SK-N-SH treated with all-trans-retinoic acid at 6 μM for 48 hours (cell line): ENCODE results near the gene CCNJ.

Experiments used
- ATAC-seq: fragments of 200-7000 bp; cut with Tn5 transposase; 3 replicates; pipeline ENCODE4 v1.9.1; 2020; ENCODE audit warnings: mild to moderate bottlenecking, moderate library complexity
- BACH2 ChIP-seq: fragments of 250-450 bp; sonication (Bioruptor Pico); IDR thresholded peaks from 2 replicates; pipeline ENCODE4 v1.9.0; 2021; ENCODE audit warnings: mild to moderate bottlenecking, borderline replicate concordance
- CSDC2 ChIP-seq: fragments of 250-450 bp; sonication (Bioruptor Pico); IDR thresholded peaks from 2 replicates; pipeline ENCODE4 v1.5.0; 2020; ENCODE audit warnings: mild to moderate bottlenecking, moderate library complexity
- CSRNP3 ChIP-seq: fragments of 250-450 bp; sonication (Bioruptor Pico); IDR thresholded peaks from 2 replicates; pipeline ENCODE4 v1.5.1; 2021; ENCODE audit warnings: mild to moderate bottlenecking, moderate library complexity
- ESRRG ChIP-seq: fragments of 250-450 bp; sonication (Bioruptor Pico); IDR thresholded peaks from 2 replicates; pipeline ENCODE4 v1.6.1; 2021; ENCODE audit warnings: mild to moderate bottlenecking
- GLIS3 ChIP-seq: fragments of 250-450 bp; sonication (Bioruptor Pico); IDR thresholded peaks from 2 replicates; pipeline ENCODE4 v1.5.0; 2020; ENCODE audit warnings: mild to moderate bottlenecking, moderate library complexity
- ISL1 ChIP-seq: fragments of 250-450 bp; sonication (Bioruptor Pico); IDR thresholded peaks from 2 replicates; pipeline ENCODE4 v2.1.2; 2022; ENCODE audit warnings: mild to moderate bottlenecking, moderate library complexity
- PATZ1 ChIP-seq: fragments of 250-450 bp; sonication (Bioruptor Pico); IDR thresholded peaks from 2 replicates; pipeline ENCODE4 v1.8.0; 2020; ENCODE audit warnings: mild to moderate bottlenecking, moderate library complexity, borderline replicate concordance
- PPARA ChIP-seq: fragments of 250-450 bp; sonication (Bioruptor Pico); IDR thresholded peaks from 2 replicates; pipeline ENCODE4 v1.5.0; 2020; ENCODE audit warnings: mild to moderate bottlenecking, borderline replicate concordance
- RARB ChIP-seq: fragments of 250-450 bp; sonication (Bioruptor Pico); IDR thresholded peaks from 2 replicates; pipeline ENCODE4 v1.8.0; 2021; ENCODE audit warnings: mild to moderate bottlenecking, moderate library complexity
- SNAI2 ChIP-seq: fragments of 250-450 bp; sonication (Bioruptor Pico); IDR thresholded peaks from 2 replicates; pipeline ENCODE4 v1.5.0; 2020; ENCODE audit warnings: mild to moderate bottlenecking, moderate library complexity
- TCF4 ChIP-seq: fragments of 250-450 bp; sonication (Bioruptor Pico); IDR thresholded peaks from 2 replicates; pipeline ENCODE4 v1.8.0; 2021; ENCODE audit warnings: mild to moderate bottlenecking, moderate library complexity, borderline replicate concordance
- TOX ChIP-seq: fragments of 250-450 bp; sonication (Bioruptor Pico); IDR thresholded peaks from 2 replicates; pipeline ENCODE4 v1.8.0; 2021; ENCODE audit warnings: mild to moderate bottlenecking, moderate library complexity, borderline replicate concordance
- ZC3H10 ChIP-seq: fragments of 250-450 bp; sonication (Bioruptor Pico); IDR thresholded peaks from 2 replicates; pipeline ENCODE4 v1.5.1; 2021; ENCODE audit warnings: mild to moderate bottlenecking, moderate library complexity
- ZFP3 ChIP-seq: fragments of 250-450 bp; sonication (Bioruptor Pico); IDR thresholded peaks from 2 replicates; pipeline ENCODE4 v1.5.0; 2020; ENCODE audit warnings: mild to moderate bottlenecking, moderate library complexity
- ZNF565 ChIP-seq: fragments of 450-650 bp; formaldehyde crosslinking; conservative IDR thresholded peaks from 2 replicates; pipeline ENCODE4 v1.5.0; 2020; ENCODE audit warnings: low read depth, mild to moderate bottlenecking, moderate library complexity
- ZNF70 ChIP-seq: fragments of 450-650 bp; formaldehyde crosslinking; IDR thresholded peaks from 2 replicates; pipeline ENCODE4 v1.5.0; 2020; ENCODE audit warnings: mild to moderate bottlenecking, moderate library complexity
- TF ChIP-seq, protein P1 (sequence below): fragments of 250-450 bp; sonication (Bioruptor Pico); IDR thresholded peaks from 2 replicates; pipeline ENCODE4 v1.5.0; 2020; ENCODE audit warnings: mild to moderate bottlenecking, moderate library complexity
- TF ChIP-seq, protein P2 (sequence below): fragments of 250-450 bp; sonication (Bioruptor Pico); IDR thresholded peaks from 2 replicates; pipeline ENCODE4 v1.8.0; 2021; ENCODE audit warnings: low read depth, mild to moderate bottlenecking, moderate library complexity, borderline replicate concordance
- TF ChIP-seq, protein P3 (sequence below): fragments of 250-450 bp; sonication (Bioruptor Pico); IDR thresholded peaks from 2 replicates; pipeline ENCODE4 v1.5.1; 2020; ENCODE audit warnings: low read depth, mild to moderate bottlenecking, moderate library complexity

CCNJ gene

GRCh38 chr10:96022739-96023138 is 20.6 kb upstream of the CCNJ start:
- no peak for ATAC-seq
- TF ChIP-seq SNAI2 (CRISPR knock-in tag) (no peak), ZC3H10 (CRISPR knock-in tag) (no peak), PATZ1 (no peak)

GRCh38 chr10:96023168-96023567 is 20.2 kb upstream of the CCNJ start:
- TF ChIP-seq ZFP3 (CRISPR knock-in tag) (no peak), BACH2 (CRISPR knock-in tag) (no peak), ESRRG (CRISPR knock-in tag) (no peak), RARB (no peak), PPARA (CRISPR knock-in tag) (no peak), TOX (no peak), CSRNP3 (no peak), ISL1 (CRISPR knock-in tag) (no peak)
- TF ChIP-seq, protein P1, sequence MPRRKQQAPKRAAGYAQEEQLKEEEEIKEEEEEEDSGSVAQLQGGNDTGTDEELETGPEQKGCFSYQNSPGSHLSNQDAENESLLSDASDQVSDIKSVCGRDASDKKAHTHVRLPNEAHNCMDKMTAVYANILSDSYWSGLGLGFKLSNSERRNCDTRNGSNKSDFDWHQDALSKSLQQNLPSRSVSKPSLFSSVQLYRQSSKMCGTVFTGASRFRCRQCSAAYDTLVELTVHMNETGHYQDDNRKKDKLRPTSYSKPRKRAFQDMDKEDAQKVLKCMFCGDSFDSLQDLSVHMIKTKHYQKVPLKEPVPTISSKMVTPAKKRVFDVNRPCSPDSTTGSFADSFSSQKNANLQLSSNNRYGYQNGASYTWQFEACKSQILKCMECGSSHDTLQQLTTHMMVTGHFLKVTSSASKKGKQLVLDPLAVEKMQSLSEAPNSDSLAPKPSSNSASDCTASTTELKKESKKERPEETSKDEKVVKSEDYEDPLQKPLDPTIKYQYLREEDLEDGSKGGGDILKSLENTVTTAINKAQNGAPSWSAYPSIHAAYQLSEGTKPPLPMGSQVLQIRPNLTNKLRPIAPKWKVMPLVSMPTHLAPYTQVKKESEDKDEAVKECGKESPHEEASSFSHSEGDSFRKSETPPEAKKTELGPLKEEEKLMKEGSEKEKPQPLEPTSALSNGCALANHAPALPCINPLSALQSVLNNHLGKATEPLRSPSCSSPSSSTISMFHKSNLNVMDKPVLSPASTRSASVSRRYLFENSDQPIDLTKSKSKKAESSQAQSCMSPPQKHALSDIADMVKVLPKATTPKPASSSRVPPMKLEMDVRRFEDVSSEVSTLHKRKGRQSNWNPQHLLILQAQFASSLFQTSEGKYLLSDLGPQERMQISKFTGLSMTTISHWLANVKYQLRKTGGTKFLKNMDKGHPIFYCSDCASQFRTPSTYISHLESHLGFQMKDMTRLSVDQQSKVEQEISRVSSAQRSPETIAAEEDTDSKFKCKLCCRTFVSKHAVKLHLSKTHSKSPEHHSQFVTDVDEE (CRISPR knock-in tag): no peak
- ATAC-seq: no peak

DNA sequence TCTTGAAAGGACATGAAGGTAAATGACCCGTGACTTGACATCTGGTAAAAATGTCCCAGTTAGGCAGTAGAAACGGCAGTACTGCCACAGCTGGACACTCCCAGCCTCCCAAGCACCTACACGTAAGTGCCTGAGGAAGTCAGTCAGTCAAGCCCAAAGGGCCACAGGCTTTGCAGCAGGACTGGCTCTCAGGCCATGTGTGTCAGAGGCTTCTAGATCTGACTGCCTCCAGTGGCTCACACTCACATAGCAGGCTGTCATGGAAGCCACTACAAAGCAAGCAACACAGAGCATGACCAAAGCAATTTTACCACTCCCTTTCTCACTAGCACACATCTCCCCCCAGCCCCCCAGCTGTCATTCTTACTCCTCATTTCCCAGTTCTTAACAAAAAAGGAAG is 17.8 kb upstream of the CCNJ start:
- TF ChIP-seq TCF4 (CRISPR knock-in tag): no peak
- TF ChIP-seq ZNF565 (CRISPR knock-in tag): no peak
- no peak for TF ChIP-seq GLIS3 (CRISPR knock-in tag)
- no peak for TF ChIP-seq ISL1 (CRISPR knock-in tag)
- ATAC-seq: peak; percentile 79

GRCh38 chr10:96034625-96035024 is 8.8 kb upstream of the CCNJ start:
- no peak for ATAC-seq
- TF ChIP-seq BACH2 (CRISPR knock-in tag): no peak
- TF ChIP-seq PPARA (CRISPR knock-in tag): no peak
- no peak for TF ChIP-seq ZNF565 (CRISPR knock-in tag)
- no peak for TF ChIP-seq ISL1 (CRISPR knock-in tag)
- TF ChIP-seq CSRNP3: no peak
- TF ChIP-seq, protein P2, sequence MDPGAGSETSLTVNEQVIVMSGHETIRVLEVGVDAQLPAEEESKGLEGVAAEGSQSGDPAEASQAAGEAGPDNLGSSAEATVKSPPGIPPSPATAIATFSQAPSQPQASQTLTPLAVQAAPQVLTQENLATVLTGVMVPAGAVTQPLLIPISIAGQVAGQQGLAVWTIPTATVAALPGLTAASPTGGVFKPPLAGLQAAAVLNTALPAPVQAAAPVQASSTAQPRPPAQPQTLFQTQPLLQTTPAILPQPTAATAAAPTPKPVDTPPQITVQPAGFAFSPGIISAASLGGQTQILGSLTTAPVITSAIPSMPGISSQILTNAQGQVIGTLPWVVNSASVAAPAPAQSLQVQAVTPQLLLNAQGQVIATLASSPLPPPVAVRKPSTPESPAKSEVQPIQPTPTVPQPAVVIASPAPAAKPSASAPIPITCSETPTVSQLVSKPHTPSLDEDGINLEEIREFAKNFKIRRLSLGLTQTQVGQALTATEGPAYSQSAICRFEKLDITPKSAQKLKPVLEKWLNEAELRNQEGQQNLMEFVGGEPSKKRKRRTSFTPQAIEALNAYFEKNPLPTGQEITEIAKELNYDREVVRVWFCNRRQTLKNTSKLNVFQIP (CRISPR knock-in tag): no peak
- no peak for TF ChIP-seq RARB
- TF ChIP-seq, protein P3, sequence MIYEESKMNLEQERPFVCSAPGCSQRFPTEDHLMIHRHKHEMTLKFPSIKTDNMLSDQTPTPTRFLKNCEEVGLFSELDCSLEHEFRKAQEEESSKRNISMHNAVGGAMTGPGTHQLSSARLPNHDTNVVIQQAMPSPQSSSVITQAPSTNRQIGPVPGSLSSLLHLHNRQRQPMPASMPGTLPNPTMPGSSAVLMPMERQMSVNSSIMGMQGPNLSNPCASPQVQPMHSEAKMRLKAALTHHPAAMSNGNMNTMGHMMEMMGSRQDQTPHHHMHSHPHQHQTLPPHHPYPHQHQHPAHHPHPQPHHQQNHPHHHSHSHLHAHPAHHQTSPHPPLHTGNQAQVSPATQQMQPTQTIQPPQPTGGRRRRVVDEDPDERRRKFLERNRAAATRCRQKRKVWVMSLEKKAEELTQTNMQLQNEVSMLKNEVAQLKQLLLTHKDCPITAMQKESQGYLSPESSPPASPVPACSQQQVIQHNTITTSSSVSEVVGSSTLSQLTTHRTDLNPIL (CRISPR knock-in tag): no peak
- TF ChIP-seq, protein P1 (CRISPR knock-in tag): no peak
- no peak for TF ChIP-seq ZC3H10 (CRISPR knock-in tag)
- no peak for TF ChIP-seq PATZ1
- no peak for TF ChIP-seq ZNF70 (CRISPR knock-in tag)
- no peak for TF ChIP-seq CSDC2 (CRISPR knock-in tag)
- no peak for TF ChIP-seq TOX
- TF ChIP-seq TCF4 (CRISPR knock-in tag): no peak
